ENCODE data around the gene ALG8.
"Not testable (repeated sequence)": the region's sequence is repeated elsewhere in the genome, so short reads cannot be mapped to it uniquely, and the experiment has no call there.

Gene ALG8

GRCh38 chr11:78100676-78101472, 38.6 kb downstream of the ALG8 start:
- CTCF ChIA-PET, result no interaction called here
- peaks cover 33% of the 10 kb centered on the region for H3K36me3 Mint-ChIP-seq
- H3K9me3 Mint-ChIP-seq, result no peaks in the 10 kb centered on the region
- DNase-seq, result no peak
- no peaks in the 10 kb centered on the region for H3K4me1 Mint-ChIP-seq
- H3K27me3 Mint-ChIP-seq, result no peaks in the 10 kb centered on the region
- H3K27ac Mint-ChIP-seq, result no peak overlapping the region
- no peak overlapping the region for H3K4me3 Mint-ChIP-seq

- CTCF ChIA-PET, result no interaction called here
- H3K27me3 Mint-ChIP-seq, result no peaks in the 10 kb centered on the region
- H3K36me3 Mint-ChIP-seq, result peaks cover 36% of the 10 kb centered on the region
- peaks cover 3% of the 10 kb centered on the region for H3K4me1 Mint-ChIP-seq
- H3K4me3 Mint-ChIP-seq, result no peak overlapping the region
- H3K27ac Mint-ChIP-seq, result no peak overlapping the region
- H3K9me3 Mint-ChIP-seq, result no peaks in the 10 kb centered on the region
- DNase-seq, result no peak
Measured at GRCh38 chr11:78100261-78100660, 39.2 kb downstream of the ALG8 start.

GRCh38 chr11:78099666-78100065, 39.8 kb downstream of the ALG8 start:
- Mint-ChIP-seq H3K9me3 (no peaks in the 10 kb centered on the region), H3K4me1 (peaks cover 6% of the 10 kb centered on the region), H3K36me3 (peaks cover 40% of the 10 kb centered on the region), H3K27ac (no peak overlapping the region), H3K27me3 (no peaks in the 10 kb centered on the region), H3K4me3 (no peak overlapping the region)
- CTCF ChIA-PET, result no interaction called here
- DNase-seq, result no peak

GRCh38 chr11:78097666-78098385, 41.6 kb downstream of the ALG8 start:
- H3K9me3 Mint-ChIP-seq, result no peaks in the 10 kb centered on the region
- H3K36me3 Mint-ChIP-seq, result peaks cover 48% of the 10 kb centered on the region
- H3K4me3 Mint-ChIP-seq, result no peak overlapping the region
- CTCF ChIA-PET, result interaction anchor here (1.1 kb wide), 1 partner anchor 20 kb away, joined by 3 read pairs; no protein-coding TSS in a partner anchor
- no peaks in the 10 kb centered on the region for H3K27me3 Mint-ChIP-seq
- peaks cover 14% of the 10 kb centered on the region for H3K4me1 Mint-ChIP-seq
- DNase-seq, result no peak
- no peak overlapping the region for H3K27ac Mint-ChIP-seq

GRCh38 chr11:78094250-78094649, 45.2 kb downstream of the ALG8 start:
- Mint-ChIP-seq H3K4me1 (peaks cover 14% of the 10 kb centered on the region), H3K4me3 (no peak overlapping the region), H3K36me3 (peaks cover 28% of the 10 kb centered on the region), H3K27ac (peak overlapping the region; percentile 58), H3K9me3 (no peaks in the 10 kb centered on the region), H3K27me3 (no peaks in the 10 kb centered on the region)
- DNase-seq, result no peak
- CTCF ChIA-PET, result no interaction called here

- DNase-seq, H3K9me3 Mint-ChIP-seq, H3K36me3 Mint-ChIP-seq, H3K4me1 Mint-ChIP-seq, H3K27ac Mint-ChIP-seq, H3K27me3 Mint-ChIP-seq, CTCF ChIA-PET, H3K4me3 Mint-ChIP-seq: not testable (repeated sequence)
Measured at GRCh38 chr11:78086521-78087074, 52.8 kb downstream of the ALG8 start.

- Mint-ChIP-seq H3K4me3 (no peak overlapping the region), H3K27ac (no peak overlapping the region), H3K9me3 (no peaks in the 10 kb centered on the region), H3K27me3 (no peaks in the 10 kb centered on the region), H3K36me3 (no peaks in the 10 kb centered on the region), H3K4me1 (peaks cover 15% of the 10 kb centered on the region)
- CTCF ChIA-PET, result no interaction called here
- DNase-seq, result no peak
Measured at GRCh38 chr11:78085972-78086371, 53.5 kb downstream of the ALG8 start.

GRCh38 chr11:78084506-78084905, 54.9 kb downstream of the ALG8 start:
- H3K4me1 Mint-ChIP-seq, result peaks cover 28% of the 10 kb centered on the region
- H3K36me3 Mint-ChIP-seq, H3K4me3 Mint-ChIP-seq, H3K9me3 Mint-ChIP-seq, H3K27me3 Mint-ChIP-seq, DNase-seq, H3K27ac Mint-ChIP-seq, CTCF ChIA-PET: not testable (repeated sequence)

GRCh38 chr11:78083021-78083420, 56.4 kb downstream of the ALG8 start:
- CTCF ChIA-PET, result no interaction called here
- Mint-ChIP-seq H3K4me1 (peaks cover 36% of the 10 kb centered on the region), H3K4me3 (no peak overlapping the region), H3K9me3 (no peaks in the 10 kb centered on the region), H3K36me3 (peaks cover 4% of the 10 kb centered on the region), H3K27ac (no peak overlapping the region), H3K27me3 (no peaks in the 10 kb centered on the region)
- DNase-seq, result no peak

GRCh38 chr11:78082146-78082545, 57.3 kb downstream of the ALG8 start:
- Mint-ChIP-seq H3K36me3 (peaks cover 4% of the 10 kb centered on the region), H3K4me3 (no peak overlapping the region), H3K9me3 (no peaks in the 10 kb centered on the region), H3K4me1 (peaks cover 44% of the 10 kb centered on the region), H3K27me3 (no peaks in the 10 kb centered on the region), H3K27ac (no peak overlapping the region)
- CTCF ChIA-PET, result no interaction called here
- DNase-seq, result no peak

GRCh38 chr11:78081583-78081982, 57.8 kb downstream of the ALG8 start:
- no peaks in the 10 kb centered on the region for H3K9me3 Mint-ChIP-seq
- H3K27ac Mint-ChIP-seq, result peak overlapping the region; percentile 59
- no peak for DNase-seq
- peaks cover 49% of the 10 kb centered on the region for H3K4me1 Mint-ChIP-seq
- CTCF ChIA-PET, result no interaction called here
- peak overlapping the region; percentile 34 for H3K4me3 Mint-ChIP-seq
- H3K36me3 Mint-ChIP-seq, result peaks cover 6% of the 10 kb centered on the region
- no peaks in the 10 kb centered on the region for H3K27me3 Mint-ChIP-seq

GRCh38 chr11:78080818-78081495, 58.5 kb downstream of the ALG8 start:
- H3K4me3 Mint-ChIP-seq, result peak overlapping the region; percentile 34
- DNase-seq, result no peak
- H3K27ac Mint-ChIP-seq, result peak overlapping the region; percentile 59
- H3K9me3 Mint-ChIP-seq, result no peaks in the 10 kb centered on the region
- peaks cover 51% of the 10 kb centered on the region for H3K4me1 Mint-ChIP-seq
- CTCF ChIA-PET, result no interaction called here
- no peaks in the 10 kb centered on the region for H3K27me3 Mint-ChIP-seq
- H3K36me3 Mint-ChIP-seq, result peaks cover 8% of the 10 kb centered on the region

GRCh38 chr11:78080084-78080817, 59.2 kb downstream of the ALG8 start:
- Mint-ChIP-seq H3K27ac (peak overlapping the region; percentile 90), H3K4me1 (peaks cover 56% of the 10 kb centered on the region), H3K9me3 (no peaks in the 10 kb centered on the region), H3K27me3 (no peaks in the 10 kb centered on the region), H3K36me3 (peaks cover 10% of the 10 kb centered on the region), H3K4me3 (peak overlapping the region; percentile 93)
- CTCF ChIA-PET, result no interaction called here
- DNase-seq, result no peak

Measured in activated naive CD4-positive, alpha-beta T cell treated with anti-CD3 and anti-CD28 coated beads, Interleukin-2, amount 10 ng/mL, durations not matched to agents 7 days and 5 days (primary cell).